Prostate gland (tissue), 2 donors: Measurements from ENCODE around the gene RAB3C. TPM values are rescaled to one million over a fixed set of nuclear protein-coding genes. Genes with fewer than 3 reads are reported as not detected.

Experiments used
- DNase-seq: peaks from one replicate; pipeline ENCODE4 v3.0.0-alpha.2; 2019; ENCODE audit warnings: low spot score
- H3K27ac ChIP-seq, 2 donors: fragments of 200-600 bp; sonication (generic); 2 replicates each; pipeline ENCODE4 v1.5.1; 2017 to 2019
- H3K27me3 ChIP-seq: fragments of 200-600 bp; sonication (generic); replicated peaks from 2 replicates; pipeline ENCODE4 v1.5.1; 2019; ENCODE audit not compliant: insufficient read depth
- H3K36me3 ChIP-seq, 2 donors: fragments of 200-600 bp; sonication (generic); 1 replicate in 1 of 2; 2 replicates in 1 of 2; pipeline versions ENCODE4 v1.5.1 to v1.8.1; 2017 to 2019
- H3K4me1 ChIP-seq: fragments of 200-600 bp; sonication (generic); replicated peaks from 2 replicates; pipeline ENCODE4 v1.5.1; 2019
- H3K4me3 ChIP-seq, 2 donors: fragments of 200-600 bp; sonication (generic); 2 replicates each; pipeline ENCODE4 v1.5.1; 2017 to 2019
- H3K9me3 ChIP-seq: fragments of 200-600 bp; sonication (generic); 2 replicates; pipeline ENCODE4 v1.5.1; 2017
- POLR2A ChIP-seq: fragments of 450-650 bp; IDR thresholded peaks from one replicate; pipeline ENCODE4 v1.6.1; 2016; ENCODE audit warnings: antibody characterized with exemption, mild to moderate bottlenecking
- POLR2AphosphoS5 ChIP-seq: sonication (generic); formaldehyde crosslinking; IDR thresholded peaks from one replicate; pipeline ENCODE4 v1.6.1; 2017; ENCODE audit warnings: antibody characterized with exemption
- WGBS: methylation state at CpG from one replicate; pipeline ENCODE4 v1.1.5; 2018; 5-methylcytosine and 5-hydroxymethylcytosine counted together
- intact Hi-C: fragments of 100-400 bp; cut with DNase I; formaldehyde crosslinking; loops from one replicate; pipeline ENCODE4 v1.14.2; 2022
- total RNA-seq, 2 donors: library from RNA; depleted of rRNA; stranded (reverse); fragments of >200 nt; gene quantifications; one replicate each; pipeline ENCODE4 v1.1.0, GENCODE V29; 2016
- TF ChIP-seq, protein P1 (sequence below), 4 experiments: fragments of 200-600 bp in 2 of 4; fragments of 450-650 bp in 2 of 4; sonication (generic) in 2 of 4; IDR thresholded peaks; 1 replicate in 3 of 4; 2 replicates in 1 of 4; pipeline ENCODE4 v1.5.1; 2016 to 2019; ENCODE audit warnings: antibody characterized with exemption in 4 of 4, mild to moderate bottlenecking in 2 of 4, moderate library complexity in 2 of 4

Gene RAB3C
- total RNA-seq, 2 donors from 2014 or later: 0.45 TPM; not detected in 1

DNA sequence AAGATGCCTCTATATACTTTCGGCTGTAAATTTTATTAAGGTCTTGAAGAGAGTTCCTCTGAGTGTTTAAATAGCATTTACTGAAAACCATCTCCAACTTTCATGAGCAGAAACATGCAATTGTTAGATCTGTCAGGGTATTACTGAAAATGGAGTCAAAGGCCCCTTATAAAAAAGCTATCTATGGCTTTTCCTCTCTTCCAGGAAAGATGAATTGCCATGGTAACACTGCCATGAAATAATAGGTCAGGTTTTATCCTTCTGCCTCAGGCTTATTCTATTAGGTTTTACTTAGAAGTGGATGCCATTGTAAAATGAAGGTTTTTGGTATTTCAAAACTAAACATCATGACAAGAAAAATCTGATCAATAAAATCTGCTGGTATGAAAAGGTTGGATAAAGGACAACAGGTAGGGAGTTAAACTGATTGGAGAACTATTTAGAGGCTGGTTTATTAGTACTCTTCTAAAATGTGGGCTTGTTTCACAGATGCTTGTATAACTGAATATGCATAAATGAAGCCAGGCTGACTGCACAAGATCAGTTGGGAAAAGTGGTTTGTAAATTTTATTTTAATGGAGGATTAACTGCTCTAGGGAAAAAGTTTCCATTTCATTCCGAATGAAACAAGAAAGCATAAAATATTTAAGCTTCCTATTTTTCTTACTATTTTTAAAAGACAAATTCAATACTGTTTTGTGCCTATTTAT, 135.5 kb downstream of the RAB3C start:
- no peaks in the 10 kb centered on the region for H3K9me3 ChIP-seq
- H3K27me3 ChIP-seq: no peaks in the 10 kb centered on the region
- 29% methylated on average over 2 of the region's 2 CpGs for WGBS
- no peak overlapping the region for H3K27ac ChIP-seq
- no peak for TF ChIP-seq POLR2AphosphoS5
- TF ChIP-seq, protein P1, sequence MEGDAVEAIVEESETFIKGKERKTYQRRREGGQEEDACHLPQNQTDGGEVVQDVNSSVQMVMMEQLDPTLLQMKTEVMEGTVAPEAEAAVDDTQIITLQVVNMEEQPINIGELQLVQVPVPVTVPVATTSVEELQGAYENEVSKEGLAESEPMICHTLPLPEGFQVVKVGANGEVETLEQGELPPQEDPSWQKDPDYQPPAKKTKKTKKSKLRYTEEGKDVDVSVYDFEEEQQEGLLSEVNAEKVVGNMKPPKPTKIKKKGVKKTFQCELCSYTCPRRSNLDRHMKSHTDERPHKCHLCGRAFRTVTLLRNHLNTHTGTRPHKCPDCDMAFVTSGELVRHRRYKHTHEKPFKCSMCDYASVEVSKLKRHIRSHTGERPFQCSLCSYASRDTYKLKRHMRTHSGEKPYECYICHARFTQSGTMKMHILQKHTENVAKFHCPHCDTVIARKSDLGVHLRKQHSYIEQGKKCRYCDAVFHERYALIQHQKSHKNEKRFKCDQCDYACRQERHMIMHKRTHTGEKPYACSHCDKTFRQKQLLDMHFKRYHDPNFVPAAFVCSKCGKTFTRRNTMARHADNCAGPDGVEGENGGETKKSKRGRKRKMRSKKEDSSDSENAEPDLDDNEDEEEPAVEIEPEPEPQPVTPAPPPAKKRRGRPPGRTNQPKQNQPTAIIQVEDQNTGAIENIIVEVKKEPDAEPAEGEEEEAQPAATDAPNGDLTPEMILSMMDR (IDR thresholded peaks at IDR 0.05): no peak
- no peak for TF ChIP-seq POLR2A
- intact Hi-C loops: no loop called here
- H3K36me3 ChIP-seq: no peaks in the 10 kb centered on the region
- H3K4me1 ChIP-seq: no peaks in the 10 kb centered on the region
- no peak overlapping the region for H3K4me3 ChIP-seq
- no peak for DNase-seq

DNA sequence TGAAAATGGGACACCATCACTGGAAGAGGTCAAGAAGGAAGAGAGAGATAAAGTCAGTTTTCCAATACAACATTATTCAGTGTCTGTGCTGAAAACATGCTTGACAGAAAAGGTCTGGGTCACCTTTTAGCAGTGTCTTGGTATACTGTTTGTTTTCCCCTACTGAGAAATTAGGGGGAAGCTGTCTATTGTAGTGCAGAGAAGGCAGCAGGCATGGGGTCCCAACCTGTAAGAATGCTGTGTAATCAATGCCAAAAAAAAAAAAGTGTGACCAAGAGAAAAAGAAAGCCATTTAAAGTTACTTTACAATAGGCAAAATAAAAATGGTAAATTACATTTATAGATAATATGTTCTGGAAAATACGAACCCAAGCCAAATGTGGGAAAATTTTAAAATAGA, 139.3 kb downstream of the RAB3C start:
- 88% methylated on average over 1 of the region's 1 CpG for WGBS
- TF ChIP-seq, protein P1 (IDR thresholded peaks at IDR 0.05): no peak
- TF ChIP-seq POLR2A (no peak), POLR2AphosphoS5 (no peak)
- Histone ChIP-seq H3K27ac (no peak overlapping the region), H3K4me1 (no peaks in the 10 kb centered on the region), H3K36me3 (no peaks in the 10 kb centered on the region), H3K9me3 (no peaks in the 10 kb centered on the region), H3K4me3 (no peak overlapping the region), H3K27me3 (no peaks in the 10 kb centered on the region)
- DNase-seq: no peak
- intact Hi-C loops: no loop called here

DNA sequence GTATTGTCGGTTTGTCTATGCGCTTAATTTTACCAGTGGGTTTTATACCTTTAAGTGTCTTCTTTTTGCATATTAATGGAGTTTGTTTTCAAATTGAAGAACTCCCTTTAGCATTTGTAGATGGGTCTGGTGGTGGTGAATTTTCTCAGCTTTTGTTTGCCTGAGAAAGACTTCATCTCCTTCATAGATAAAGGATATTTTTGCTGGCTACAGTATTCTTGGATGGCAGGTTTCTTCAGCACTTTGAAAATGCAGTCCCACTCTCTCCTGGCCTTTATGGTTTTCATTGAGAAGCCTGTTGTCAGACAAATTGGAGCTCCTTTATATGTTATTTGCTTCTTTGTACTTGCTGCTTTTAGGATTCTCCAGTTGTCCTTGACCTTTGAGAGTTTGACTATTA, 142.1 kb downstream of the RAB3C start:
- H3K27me3 ChIP-seq: no peaks in the 10 kb centered on the region
- H3K4me1 ChIP-seq: no peaks in the 10 kb centered on the region
- H3K9me3 ChIP-seq: no peaks in the 10 kb centered on the region
- intact Hi-C loops: no loop called here
- DNase-seq: no peak
- no peak overlapping the region for H3K27ac ChIP-seq
- WGBS: 98% methylated on average over 2 of the region's 2 CpGs
- H3K4me3 ChIP-seq: no peak overlapping the region
- H3K36me3 ChIP-seq: no peaks in the 10 kb centered on the region
- TF ChIP-seq POLR2A (no peak), POLR2AphosphoS5 (no peak)
- TF ChIP-seq, protein P1 (IDR thresholded peaks at IDR 0.05): no peak

DNA sequence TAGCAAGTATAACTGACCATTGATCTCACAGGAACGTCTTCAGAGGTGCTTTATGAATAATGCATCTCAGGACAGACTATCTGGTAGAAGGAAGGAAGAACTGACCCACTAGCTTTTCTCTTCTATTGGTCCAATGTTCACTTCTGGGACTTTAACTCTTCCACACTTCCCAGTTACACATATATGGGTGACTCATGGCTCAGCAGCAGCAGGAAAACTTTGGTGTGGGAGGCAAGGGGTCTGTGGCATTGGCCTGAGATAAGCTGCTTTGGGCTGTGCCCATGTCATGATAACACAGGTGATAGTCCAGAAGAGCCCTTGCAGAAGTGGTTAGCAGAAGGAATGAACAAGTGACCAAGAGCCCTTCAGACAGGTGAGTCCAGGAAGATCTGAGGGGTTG, 148.8 kb downstream of the RAB3C start:
- intact Hi-C loops: no loop called here
- no peak overlapping the region for H3K4me3 ChIP-seq
- H3K27ac ChIP-seq: no peak overlapping the region
- H3K27me3 ChIP-seq: no peaks in the 10 kb centered on the region
- no peak for DNase-seq
- 85% methylated on average over 1 of the region's 1 CpG for WGBS
- no peaks in the 10 kb centered on the region for H3K36me3 ChIP-seq
- no peaks in the 10 kb centered on the region for H3K4me1 ChIP-seq
- TF ChIP-seq, protein P1 (IDR thresholded peaks at IDR 0.05): no peak
- no peaks in the 10 kb centered on the region for H3K9me3 ChIP-seq

- intact Hi-C loops: no loop called here
- 82% methylated on average over 1 of the region's 1 CpG for WGBS
- Histone ChIP-seq H3K4me3 (no peak overlapping the region), H3K36me3 (no peaks in the 10 kb centered on the region), H3K9me3 (no peaks in the 10 kb centered on the region), H3K27me3 (no peaks in the 10 kb centered on the region), H3K27ac (no peak overlapping the region), H3K4me1 (no peaks in the 10 kb centered on the region)
- no peak for TF ChIP-seq POLR2AphosphoS5
- TF ChIP-seq, protein P1 (IDR thresholded peaks at IDR 0.05): no peak
- no peak for TF ChIP-seq POLR2A
- no peak for DNase-seq
Measured at GRCh38 chr5:58735637-58736036, 152.8 kb downstream of the RAB3C start.
